ENCODE measurements around the gene FBF1.

Gene FBF1

DNA sequence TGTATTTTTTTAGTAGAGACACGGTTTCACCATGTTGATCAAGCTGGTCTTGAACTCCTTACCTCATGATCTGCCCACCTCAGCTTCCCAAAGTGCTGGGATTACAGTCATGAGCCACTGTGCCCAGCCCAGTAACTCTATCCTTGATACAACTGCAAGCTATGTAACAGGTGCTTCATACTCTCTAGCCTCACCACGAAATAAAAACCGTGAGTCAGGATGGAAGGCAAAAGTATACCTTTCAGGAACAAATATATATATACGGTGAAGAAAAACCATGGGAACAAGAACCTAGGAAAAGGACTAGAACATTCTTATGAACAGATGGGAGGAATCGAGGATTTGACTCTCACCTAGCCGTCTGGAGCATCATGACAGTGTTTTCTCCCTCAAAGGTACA lies 9.6 kb upstream of the FBF1 start:
- in situ Hi-C loops (cut with MboI; ENCODE audit: low pct_unique_long_range_greater_than_20kb, low sequenced_read_pairs, unreplicated experiment) = no loop called here

GRCh38 chr17:75945211-75945610 lies 4.4 kb upstream of the FBF1 start:
- in situ Hi-C loops (cut with MboI; ENCODE audit: low pct_unique_long_range_greater_than_20kb, low sequenced_read_pairs, unreplicated experiment) = no loop called here
- DNase-seq (ENCODE audit: low spot score) = no peak
- TF ChIP-seq, protein P1, sequence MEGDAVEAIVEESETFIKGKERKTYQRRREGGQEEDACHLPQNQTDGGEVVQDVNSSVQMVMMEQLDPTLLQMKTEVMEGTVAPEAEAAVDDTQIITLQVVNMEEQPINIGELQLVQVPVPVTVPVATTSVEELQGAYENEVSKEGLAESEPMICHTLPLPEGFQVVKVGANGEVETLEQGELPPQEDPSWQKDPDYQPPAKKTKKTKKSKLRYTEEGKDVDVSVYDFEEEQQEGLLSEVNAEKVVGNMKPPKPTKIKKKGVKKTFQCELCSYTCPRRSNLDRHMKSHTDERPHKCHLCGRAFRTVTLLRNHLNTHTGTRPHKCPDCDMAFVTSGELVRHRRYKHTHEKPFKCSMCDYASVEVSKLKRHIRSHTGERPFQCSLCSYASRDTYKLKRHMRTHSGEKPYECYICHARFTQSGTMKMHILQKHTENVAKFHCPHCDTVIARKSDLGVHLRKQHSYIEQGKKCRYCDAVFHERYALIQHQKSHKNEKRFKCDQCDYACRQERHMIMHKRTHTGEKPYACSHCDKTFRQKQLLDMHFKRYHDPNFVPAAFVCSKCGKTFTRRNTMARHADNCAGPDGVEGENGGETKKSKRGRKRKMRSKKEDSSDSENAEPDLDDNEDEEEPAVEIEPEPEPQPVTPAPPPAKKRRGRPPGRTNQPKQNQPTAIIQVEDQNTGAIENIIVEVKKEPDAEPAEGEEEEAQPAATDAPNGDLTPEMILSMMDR (IDR thresholded peaks at IDR 0.05; ENCODE audit: extremely low read depth, insufficient read depth, missing control alignments) = no peak

More for the DNA sequence above, 9.6 kb upstream of the FBF1 start:
- TF ChIP-seq, protein P1 (IDR thresholded peaks at IDR 0.05; ENCODE audit: extremely low read depth, insufficient read depth, missing control alignments) = no peak
- DNase-seq (ENCODE audit: low spot score) = no peak

- in situ Hi-C loops (cut with MboI; ENCODE audit: low pct_unique_long_range_greater_than_20kb, low sequenced_read_pairs, unreplicated experiment) = no loop called here
- no peak for DNase-seq (ENCODE audit: low spot score)
- TF ChIP-seq, protein P1 (IDR thresholded peaks at IDR 0.05; ENCODE audit: extremely low read depth, insufficient read depth, missing control alignments) = no peak
Observed at GRCh38 chr17:75943491-75943890, 2.6 kb upstream of the FBF1 start.

DNA sequence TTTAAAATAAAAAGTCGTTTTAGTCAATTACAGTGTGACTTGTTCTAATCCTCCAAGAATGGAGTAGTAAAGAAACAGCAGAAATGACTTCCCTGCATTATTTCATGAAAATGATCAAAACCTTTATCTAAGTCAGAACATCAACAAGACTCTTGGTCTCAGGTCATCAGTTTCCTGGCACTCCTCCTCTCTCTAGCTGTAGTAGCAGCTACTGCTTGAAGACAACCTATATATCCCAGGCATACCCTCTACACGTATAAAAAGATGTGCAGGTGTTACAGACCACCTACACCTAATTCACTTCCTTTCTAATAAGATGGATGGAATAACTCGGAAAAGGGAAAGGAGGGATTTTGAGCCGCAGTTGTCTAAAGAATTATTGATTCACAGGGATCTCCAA lies 1.6 kb upstream of the FBF1 start:
- DNase-seq (ENCODE audit: low spot score) = no peak
- in situ Hi-C loops (cut with MboI; ENCODE audit: low pct_unique_long_range_greater_than_20kb, low sequenced_read_pairs, unreplicated experiment) = no loop called here
- TF ChIP-seq, protein P1 (IDR thresholded peaks at IDR 0.05; ENCODE audit: extremely low read depth, insufficient read depth, missing control alignments) = no peak

- TF ChIP-seq, protein P1 (IDR thresholded peaks at IDR 0.05; ENCODE audit: extremely low read depth, insufficient read depth, missing control alignments) = no peak
- in situ Hi-C loops (cut with MboI; ENCODE audit: low pct_unique_long_range_greater_than_20kb, low sequenced_read_pairs, unreplicated experiment) = no loop called here
- DNase-seq (ENCODE audit: low spot score) = no peak
Observed at GRCh38 chr17:75941442-75941819, 589 bp upstream of the FBF1 start.

- in situ Hi-C loops (cut with MboI; ENCODE audit: low pct_unique_long_range_greater_than_20kb, low sequenced_read_pairs, unreplicated experiment) = no loop called here
- DNase-seq (ENCODE audit: low spot score) = no peak
- TF ChIP-seq, protein P1 (IDR thresholded peaks at IDR 0.05; ENCODE audit: extremely low read depth, insufficient read depth, missing control alignments) = no peak
Observed at GRCh38 chr17:75937652-75938051, 3.2 kb downstream of the FBF1 start.

- TF ChIP-seq, protein P1 (IDR thresholded peaks at IDR 0.05; ENCODE audit: extremely low read depth, insufficient read depth, missing control alignments) = no peak
- DNase-seq (ENCODE audit: low spot score) = no peak
- in situ Hi-C loops (cut with MboI; ENCODE audit: low pct_unique_long_range_greater_than_20kb, low sequenced_read_pairs, unreplicated experiment) = no loop called here
Observed at GRCh38 chr17:75933808-75934207, 7.0 kb downstream of the FBF1 start.

Data from GM13977 (cell line).